HG03521 (cell line): ENCODE results near the gene CHST11.

Experiments used
- ATAC-seq: cut with Tn5 transposase; IDR thresholded peaks from one replicate; pipeline ENCODE4 v1.9.1; 2021; ENCODE audit warnings: mild to moderate bottlenecking, moderate library complexity; ENCODE audit not compliant: unreplicated experiment

The CHST11 gene

DNA sequence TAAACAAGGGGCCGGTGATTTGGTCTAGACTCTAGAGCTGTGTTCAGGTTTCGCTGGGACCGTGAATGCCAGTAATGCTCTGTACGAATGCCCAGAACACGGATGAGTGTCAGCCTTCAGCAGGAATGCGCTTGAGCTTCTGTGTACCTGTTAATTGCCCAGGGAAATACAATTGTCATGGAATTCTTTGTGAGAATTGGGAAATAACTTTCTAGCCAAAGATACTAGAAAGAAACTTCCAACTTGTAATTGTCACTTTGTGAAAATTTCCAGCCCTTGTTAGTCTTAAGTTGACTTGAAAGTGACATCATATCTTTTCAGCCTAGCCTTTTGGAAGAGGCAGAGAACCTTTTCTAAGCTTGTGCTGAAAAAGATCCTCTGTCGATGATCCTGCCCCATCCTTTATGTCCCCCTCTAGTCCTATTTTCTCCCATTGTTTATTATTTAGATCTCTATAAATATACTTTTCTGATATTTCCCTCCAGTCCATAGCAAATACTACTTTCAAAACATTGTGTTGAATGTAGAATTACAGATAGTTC is 2.7 kb downstream of the CHST11 start:
- no peak for ATAC-seq

- no peak for ATAC-seq
Observed at GRCh38 chr12:104460041-104460719, 3.4 kb downstream of the CHST11 start.

DNA sequence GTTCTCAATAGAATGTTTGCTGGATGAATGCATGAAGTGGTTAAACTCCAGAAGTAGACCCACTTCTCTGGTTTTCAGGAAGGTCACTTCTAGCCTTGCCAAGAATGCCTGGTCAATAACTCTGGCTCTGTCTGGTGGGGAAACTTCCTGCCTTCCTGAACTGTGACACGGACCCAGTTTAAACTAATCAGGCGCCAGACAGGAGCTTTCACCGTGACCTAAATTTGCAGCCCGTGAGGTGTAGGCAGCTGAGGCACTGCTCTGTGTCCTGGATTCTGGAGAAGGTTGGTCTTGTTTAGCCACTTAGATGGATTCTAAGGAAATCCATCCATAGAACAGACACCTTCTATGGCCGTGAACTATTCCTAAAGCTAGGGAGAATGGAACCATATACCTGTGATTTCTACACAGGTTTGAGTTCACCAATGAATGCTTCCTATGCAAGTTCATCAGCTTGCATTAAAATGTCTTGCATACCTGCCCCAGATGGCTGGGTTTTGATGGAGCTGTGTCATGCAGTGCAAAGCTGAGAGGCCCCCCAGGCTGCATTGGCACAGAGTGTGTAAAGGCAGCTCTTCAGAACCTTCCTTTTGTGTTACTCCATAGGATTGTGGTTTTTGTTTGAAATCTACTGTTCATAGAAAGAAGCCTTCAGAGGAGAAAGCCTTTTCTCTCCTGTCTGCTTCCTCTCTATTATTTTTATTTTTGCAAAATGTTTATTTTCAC is 4.4 kb downstream of the CHST11 start:
- no peak for ATAC-seq

DNA sequence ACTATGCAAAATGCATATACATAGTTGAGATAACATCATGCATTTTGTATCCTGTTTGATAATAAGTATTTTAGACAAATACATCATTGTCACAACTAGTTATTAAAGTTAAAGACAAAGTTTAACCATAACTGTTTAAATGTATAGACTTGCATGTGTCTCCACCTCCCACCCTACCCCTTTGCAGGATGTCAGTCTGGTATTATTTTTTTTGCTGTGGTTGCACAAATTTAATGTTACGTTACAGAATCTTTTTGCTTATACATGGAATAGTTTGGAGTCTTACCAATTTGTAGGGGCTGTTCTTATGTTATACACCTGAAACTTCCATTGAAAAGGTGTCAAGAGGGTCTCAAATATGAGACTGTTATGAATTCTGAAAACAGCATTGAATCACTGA is 5.6 kb downstream of the CHST11 start:
- no peak for ATAC-seq

- ATAC-seq = peak; percentile 44
Observed at GRCh38 chr12:104462931-104463339, 6.2 kb downstream of the CHST11 start.

DNA sequence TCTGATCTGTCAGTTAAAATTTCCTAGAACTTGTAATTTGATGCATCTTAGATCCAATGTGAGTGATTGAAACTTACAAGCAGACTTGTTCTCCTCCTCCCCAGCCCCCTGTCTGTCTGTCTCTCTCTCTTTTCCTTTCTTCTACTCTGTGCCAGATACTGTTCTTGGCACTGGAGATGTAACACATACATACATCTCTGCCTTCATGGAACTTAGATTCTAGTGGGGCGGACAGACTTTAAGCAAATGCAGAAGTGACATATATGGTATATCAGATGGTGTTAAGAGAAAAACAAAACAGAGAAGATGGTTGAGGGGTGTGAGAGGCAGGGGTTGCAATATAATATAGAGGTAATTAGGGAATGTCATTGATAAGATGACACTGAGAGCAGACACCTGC is 6.6 kb downstream of the CHST11 start:
- no peak for ATAC-seq

GRCh38 chr12:104464899-104465298 is 8.2 kb downstream of the CHST11 start:
- ATAC-seq = no peak

GRCh38 chr12:104466709-104467345 is 10.1 kb downstream of the CHST11 start:
- no peak for ATAC-seq

- ATAC-seq = no peak
Observed at GRCh38 chr12:104467346-104467837, 10.6 kb downstream of the CHST11 start.

GRCh38 chr12:104468371-104468770 is 11.6 kb downstream of the CHST11 start:
- no peak for ATAC-seq

GRCh38 chr12:104469066-104469465 is 12.3 kb downstream of the CHST11 start:
- ATAC-seq = no peak

DNA sequence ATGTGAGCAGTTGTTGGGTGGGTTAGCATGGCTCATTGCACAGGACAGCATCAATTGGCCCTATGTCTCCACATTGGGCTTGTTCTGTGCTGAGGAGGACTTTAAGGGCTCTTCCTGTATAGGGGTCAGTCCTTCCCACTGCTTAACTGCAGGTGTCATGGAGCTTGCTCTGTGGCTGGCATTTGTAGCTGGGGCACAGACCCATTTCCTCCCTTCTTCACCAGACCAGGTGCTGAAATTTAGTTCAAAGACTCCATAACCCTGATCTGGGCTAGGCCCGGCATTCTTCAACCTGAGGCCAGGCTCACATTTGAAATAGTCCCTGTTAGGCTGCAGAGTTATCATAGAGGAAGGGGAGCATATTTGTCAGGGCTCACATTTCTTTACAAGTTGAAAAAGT is 12.8 kb downstream of the CHST11 start:
- ATAC-seq = no peak

GRCh38 chr12:104470521-104470920 is 13.8 kb downstream of the CHST11 start:
- no peak for ATAC-seq

DNA sequence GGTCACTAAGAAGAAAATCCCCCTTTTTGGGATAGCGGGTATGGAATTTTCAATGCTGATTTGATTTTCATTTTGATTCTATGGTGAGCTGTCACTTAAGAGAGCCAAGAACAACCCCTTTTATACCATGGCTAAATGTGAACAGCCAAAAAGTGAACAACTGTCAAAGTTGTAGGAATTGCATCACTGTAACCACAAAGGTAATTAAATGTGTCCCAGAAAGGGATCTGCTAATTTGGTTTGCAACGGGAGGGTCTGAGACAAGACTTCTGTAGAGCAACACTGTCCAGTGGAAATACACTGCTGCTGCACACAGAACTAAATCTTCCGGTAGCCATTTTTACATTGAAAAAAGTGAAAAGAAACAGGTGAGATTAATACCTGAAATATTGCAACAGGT is 14.6 kb downstream of the CHST11 start:
- no peak for ATAC-seq

- no peak for ATAC-seq
Observed at GRCh38 chr12:104472748-104473147, 16.0 kb downstream of the CHST11 start.

DNA sequence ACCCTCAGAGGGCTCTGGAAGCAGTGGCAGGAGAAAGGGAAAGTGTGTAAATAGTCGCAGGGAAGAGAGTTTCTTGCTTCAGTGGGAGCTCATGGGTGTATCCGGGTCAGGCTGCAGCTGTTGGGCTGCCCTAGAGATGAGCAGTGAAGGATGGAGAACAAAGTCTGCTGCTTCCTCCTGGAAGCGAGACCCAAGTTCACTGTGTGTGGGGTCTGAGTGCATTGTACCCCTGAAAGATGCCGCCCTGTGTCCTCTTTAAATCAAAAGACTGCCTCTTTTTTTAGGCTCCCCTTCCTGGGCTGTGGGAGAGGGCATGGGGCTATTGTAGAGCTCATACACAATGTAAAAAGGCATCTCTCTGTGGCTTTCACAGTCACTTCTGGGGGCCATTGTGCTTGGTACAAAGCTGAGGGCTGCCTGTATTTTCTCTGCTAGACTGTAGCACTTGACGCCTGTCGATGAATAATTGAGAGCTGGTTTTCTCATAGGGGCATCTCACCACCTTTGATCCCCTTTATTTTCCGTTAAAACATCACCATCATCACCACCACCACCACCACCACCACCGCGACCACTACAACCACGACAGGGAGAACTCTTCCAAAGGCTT is 16.7 kb downstream of the CHST11 start:
- ATAC-seq = no peak

DNA sequence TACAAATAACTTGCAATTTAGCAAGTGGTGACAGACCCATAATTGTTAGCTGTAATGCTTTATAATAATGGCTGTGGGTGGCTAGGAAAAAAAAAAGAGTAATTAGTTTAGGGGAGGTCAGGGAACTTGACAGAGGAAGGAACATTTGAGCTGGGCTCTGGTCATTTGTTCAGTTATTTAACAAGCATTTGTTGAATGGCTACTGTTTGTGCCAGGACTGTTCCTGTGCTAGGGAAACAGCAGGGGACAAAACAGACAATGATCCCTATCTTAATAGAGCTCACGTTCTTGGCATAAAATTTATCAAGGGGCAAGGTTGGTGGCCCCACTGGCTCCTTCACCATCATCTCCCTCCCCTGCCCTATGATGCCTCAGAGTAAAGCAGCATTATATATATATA is 18.5 kb downstream of the CHST11 start:
- no peak for ATAC-seq

- ATAC-seq = peak; percentile 21
Observed at GRCh38 chr12:104477510-104478390, 21.0 kb downstream of the CHST11 start.

DNA sequence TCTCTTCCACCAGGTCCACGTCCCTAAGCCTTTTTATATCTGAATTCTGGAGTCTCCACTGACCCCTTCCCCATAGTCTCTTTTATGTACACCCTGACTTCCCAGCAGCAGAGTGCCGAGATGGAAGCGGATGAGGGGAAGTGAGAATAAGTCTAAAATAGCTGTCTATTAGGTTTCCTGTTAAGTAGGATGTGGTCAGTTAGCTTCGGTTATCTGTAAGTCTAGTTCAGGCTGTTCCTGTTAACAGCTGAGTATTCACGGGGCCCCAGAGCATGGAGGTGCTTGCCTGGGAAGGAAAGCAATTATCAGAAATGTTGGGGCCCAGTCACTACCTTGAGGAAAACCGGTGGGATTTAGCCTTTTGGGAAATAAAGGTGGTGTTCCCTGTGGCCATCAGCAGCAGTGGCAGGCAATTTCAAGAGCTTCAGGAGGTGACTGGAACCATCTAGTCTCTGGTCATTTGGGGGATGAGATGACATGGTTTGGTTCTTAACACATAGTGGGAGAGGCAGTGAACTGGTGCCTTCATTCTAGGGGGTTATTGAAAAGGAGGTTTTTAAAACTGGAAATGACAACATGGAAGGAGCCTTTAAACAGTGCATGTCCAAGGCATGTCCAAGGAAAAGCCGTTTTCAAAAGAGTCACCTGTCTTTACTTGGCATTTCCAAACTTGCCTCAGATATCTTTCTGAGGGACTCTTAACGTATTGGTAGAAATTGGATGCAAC is 21.8 kb downstream of the CHST11 start:
- ATAC-seq = peak; percentile 87
